HCT116 (cell line): ENCODE data around the gene PPM1B. TPM values are rescaled to one million over a fixed set of nuclear protein-coding genes. Genes with fewer than 3 reads are reported as not detected.

Source experiments
- ATAC-seq: fragments of 200-7000 bp; cut with Tn5 transposase; 2 replicates; pipeline ENCODE4 v1.9.1; 2020; ENCODE audit warnings: mild to moderate bottlenecking, moderate library complexity
- BruUV-seq: library from RNA; stranded (reverse); fragments of 400-500 nt; replicated peaks from 2 replicates; lab custom pipeline; 2021; lab: Mats Ljungman, UMichigan
- CTCF ChIA-PET: fragments of 300-600 bp; sonication (Branson Sonifier 250); formaldehyde crosslinking; loops from one replicate; lab custom pipeline; 2021; ENCODE audit warnings: antibody characterized with exemption; lab: Charles Lee
- POLR2A ChIA-PET: fragments of 300-600, 350-600 bp; sonication (Branson Sonifier 250); formaldehyde crosslinking; loops from one replicate; lab custom pipeline; 2021; ENCODE audit warnings: antibody characterized with exemption; lab: Charles Lee
- RAD21 ChIA-PET, 2 experiments: fragments of 300-600 bp; sonication (Branson Sonifier 250); formaldehyde crosslinking; loops; one replicate each; lab custom pipeline; 2023; ENCODE audit warnings: low total read pairs in 2 of 2; ENCODE audit not compliant: uncharacterized antibody in 2 of 2, unreplicated experiment in 2 of 2, low non-redundant PET in 1 of 2; lab: Charles Lee
- DNase-seq: peaks from one replicate; pipeline ENCODE4 v3.0.0-alpha.2; 2010; ENCODE audit warnings: low read depth, low spot score
- H2AFZ ChIP-seq: fragments of 200-600 bp; shearing (Covaris generic), sonication (generic); 2 replicates; pipeline ENCODE4 v1.6.1; 2017; ENCODE audit warnings: low read depth, mixed run types, mixed read lengths, antibody characterized with exemption, low read length; ENCODE audit not compliant: poor library complexity, severe bottlenecking
- H3K27ac ChIP-seq: 2 replicates; pipeline ENCODE4 v1.5.1; 2012; ENCODE audit warnings: low read depth, low read length
- H3K27me3 ChIP-seq: fragments of 200-600 bp; sonication (generic); 2 replicates; pipeline ENCODE4 v1.6.1; 2016; ENCODE audit warnings: mixed run types, low read length, mixed read lengths; ENCODE audit not compliant: insufficient read depth
- H3K36me3 ChIP-seq, 2 experiments: fragments of 200-500 bp in 1 of 2; fragments of 200-600 bp in 1 of 2; sonication (Bioruptor generic) in 1 of 2; sonication (generic) in 1 of 2; 2 replicates each; pipeline versions ENCODE4 v1.5.1 to v1.6.1; 2014 to 2016; ENCODE audit warnings: low read length in 2 of 2, inconsistent platforms in 1 of 2, mixed read lengths in 1 of 2, mixed run types in 1 of 2; ENCODE audit not compliant: insufficient read depth in 2 of 2, control insufficient read depth in 1 of 2
- H3K4me1 ChIP-seq, 2 experiments: fragments of 200-600 bp in 1 of 2; sonication (generic) in 1 of 2; 2 replicates each; pipeline versions ENCODE4 v1.5.1 to v1.6.1; 2012 to 2017; ENCODE audit warnings: low read length in 2 of 2, inconsistent platforms in 1 of 2, mild to moderate bottlenecking in 1 of 2, mixed read lengths in 1 of 2, mixed run types in 1 of 2, moderate library complexity in 1 of 2; ENCODE audit not compliant: insufficient read depth in 2 of 2, control insufficient read depth in 1 of 2
- H3K4me2 ChIP-seq: fragments of 200-600 bp; sonication (generic); 2 replicates; pipeline ENCODE4 v1.6.1; 2017; ENCODE audit warnings: mixed run types, low read length, mixed read lengths
- H3K4me3 ChIP-seq, 2 experiments: fragments of 200-600 bp in 1 of 2; sonication (generic) in 1 of 2; replicated peaks in 1 of 2; 2 replicates each; pipeline ENCODE4 v1.5.1; 2011 to 2016; ENCODE audit warnings: low read length in 2 of 2, control low read depth in 1 of 2, low read depth in 1 of 2, mild to moderate bottlenecking in 1 of 2, mixed read lengths in 1 of 2, mixed run types in 1 of 2
- H3K79me2 ChIP-seq: fragments of 200-600 bp; sonication (generic); 2 replicates; pipeline ENCODE4 v1.6.1; 2017; ENCODE audit warnings: mild to moderate bottlenecking, mixed run types, low read length, moderate library complexity, mixed read lengths; ENCODE audit not compliant: insufficient read depth
- H3K9ac ChIP-seq: fragments of 200-600 bp; sonication (generic); 2 replicates; pipeline ENCODE4 v1.6.1; 2016; ENCODE audit warnings: low read length, mixed read lengths
- H3K9me2 ChIP-seq: fragments of 200-600 bp; sonication (generic), shearing (Covaris generic); 2 replicates; pipeline ENCODE4 v1.6.1; 2017; ENCODE audit warnings: mixed run types, mild to moderate bottlenecking, moderate library complexity; ENCODE audit not compliant: insufficient read depth
- H3K9me3 ChIP-seq, 2 experiments: fragments of 200-500 bp in 1 of 2; fragments of 200-600 bp in 1 of 2; sonication (Bioruptor generic) in 1 of 2; sonication (generic) in 1 of 2; 2 replicates each; pipeline ENCODE4 v1.6.1; 2014 to 2017; ENCODE audit warnings: low read length in 2 of 2, mixed read lengths in 2 of 2, inconsistent platforms in 1 of 2, low read depth in 1 of 2, mild to moderate bottlenecking in 1 of 2, mixed run types in 1 of 2, moderate library complexity in 1 of 2; ENCODE audit not compliant: control insufficient read depth in 1 of 2, insufficient read depth in 1 of 2
- H4K20me1 ChIP-seq: fragments of 200-600 bp; sonication (generic), shearing (Covaris generic); 2 replicates; pipeline ENCODE4 v1.6.1; 2017; ENCODE audit warnings: mixed run types, mild to moderate bottlenecking, moderate library complexity; ENCODE audit not compliant: insufficient read depth
- CEBPB ChIP-seq: IDR thresholded peaks from 2 replicates; pipeline ENCODE4 v1.6.1; 2012; ENCODE audit warnings: low read depth
- EGR1 ChIP-seq: IDR thresholded peaks from 2 replicates; pipeline ENCODE4 v1.6.1; 2012; ENCODE audit warnings: low read depth
- ELF1 ChIP-seq: IDR thresholded peaks from 2 replicates; pipeline ENCODE4 v1.6.1; 2012; ENCODE audit warnings: low read depth, borderline replicate concordance
- EZH2 ChIP-seq: fragments of 200-600 bp; sonication (generic); IDR thresholded peaks from 2 replicates; pipeline ENCODE4 v1.6.1; 2017; ENCODE audit warnings: antibody characterized with exemption, mixed run types
- EZH2phosphoT487 ChIP-seq: fragments of 200-600 bp; IDR thresholded peaks from 2 replicates; pipeline ENCODE4 v1.6.1; 2018; ENCODE audit warnings: antibody characterized with exemption, borderline replicate concordance
- FOSL1 ChIP-seq: IDR thresholded peaks from 2 replicates; pipeline ENCODE4 v1.6.1; 2012; ENCODE audit warnings: low read depth
- JUND ChIP-seq: IDR thresholded peaks from 2 replicates; pipeline ENCODE4 v1.6.1; 2012
- POLR2A ChIP-seq: IDR thresholded peaks from 2 replicates; pipeline ENCODE4 v1.7.0; 2011; ENCODE audit warnings: borderline replicate concordance; ENCODE audit not compliant: insufficient read depth, insufficient read length; ENCODE audit errors: extremely low read depth
- POLR2AphosphoS5 ChIP-seq: IDR thresholded peaks from 2 replicates; pipeline ENCODE4 v1.6.1; 2011; ENCODE audit warnings: mild to moderate bottlenecking, low read depth, low read length, moderate library complexity
- SIN3A ChIP-seq: IDR thresholded peaks from 2 replicates; pipeline ENCODE4 v1.6.1; 2012; ENCODE audit warnings: low read depth
- SP1 ChIP-seq: IDR thresholded peaks from 2 replicates; pipeline ENCODE4 v1.6.1; 2012; ENCODE audit warnings: low read depth
- SRF ChIP-seq: IDR thresholded peaks from 2 replicates; pipeline ENCODE4 v1.6.1; 2012; ENCODE audit warnings: low read depth
- YY1 ChIP-seq: IDR thresholded peaks from 2 replicates; pipeline ENCODE4 v1.6.1; 2011; ENCODE audit warnings: low read length, low read depth, moderate library complexity, mild to moderate bottlenecking; ENCODE audit not compliant: insufficient replicate concordance; ENCODE audit errors: extremely low read depth
- ZFX ChIP-seq: fragments of 450-650 bp; IDR thresholded peaks from 2 replicates; pipeline ENCODE4 v1.6.1; 2017
- intact Hi-C: fragments of 100-400 bp; cut with micrococcal nuclease; formaldehyde crosslinking; loops from 2 replicates; pipeline ENCODE4 v1.10.0; 2022
- total RNA-seq: library from RNA; stranded (reverse); gene quantifications from one replicate; pipeline ENCODE4 v1.2.1, GENCODE V29; 2021; ENCODE audit not compliant: unreplicated experiment
- TF ChIP-seq, protein P1 (sequence below): IDR thresholded peaks from 2 replicates; pipeline ENCODE4 v1.6.1; 2012; ENCODE audit warnings: low read depth
- TF ChIP-seq, protein P2 (sequence below): IDR thresholded peaks from 2 replicates; pipeline ENCODE4 v1.6.1; 2011; ENCODE audit warnings: mild to moderate bottlenecking, low read length, moderate library complexity; ENCODE audit not compliant: insufficient replicate concordance; ENCODE audit errors: extremely low read depth
- TF ChIP-seq, protein P3 (sequence below): IDR thresholded peaks from 2 replicates; pipeline ENCODE4 v1.6.1; 2012
- TF ChIP-seq, protein P4 (sequence below), 3 experiments: fragments of 200-600 bp in 1 of 3; sonication (generic) in 1 of 3; IDR thresholded peaks in 2 of 3; conservative IDR thresholded peaks in 1 of 3; 2 replicates each; pipeline ENCODE4 v1.5.1; 2012 to 2017; ENCODE audit warnings: low read depth in 2 of 3, low read length in 2 of 3, antibody characterized with exemption in 1 of 3, borderline replicate concordance in 1 of 3, control low read depth in 1 of 3, mild to moderate bottlenecking in 1 of 3, mixed read lengths in 1 of 3, mixed run types in 1 of 3, moderate library complexity in 1 of 3; ENCODE audit not compliant: insufficient read depth in 1 of 3
- TF ChIP-seq, protein P5 (sequence below): IDR thresholded peaks from 2 replicates; pipeline ENCODE4 v1.6.1; 2012

The PPM1B gene
- total RNA-seq, 1 experiment from 2014 or later: 36.9 TPM

DNA sequence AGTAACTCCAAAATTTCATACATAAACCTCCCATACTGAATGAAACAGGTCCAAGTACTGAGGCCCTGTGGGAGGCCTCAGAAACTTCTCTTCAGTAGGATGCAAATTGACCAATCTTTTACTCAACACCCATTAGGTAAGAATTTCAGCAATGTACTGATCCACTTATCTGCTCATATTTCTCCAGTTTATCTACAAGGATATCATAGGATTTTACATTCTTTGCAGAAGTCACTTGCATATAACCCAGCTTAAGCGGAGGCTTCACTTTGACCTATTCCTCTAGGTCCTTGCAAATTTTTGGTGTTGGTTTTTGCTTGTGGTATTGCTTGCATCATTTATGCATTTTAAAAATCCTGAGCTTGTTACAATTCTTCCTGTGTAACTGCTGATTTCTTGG is 77.8 kb downstream of the PPM1B start:
- no peak overlapping the region for H2AFZ ChIP-seq
- intact Hi-C loops: no loop called here
- H3K36me3 ChIP-seq: no peaks in the 10 kb centered on the region
- ATAC-seq (no peak), DNase-seq (no peak)
- H3K9me2 ChIP-seq: no peaks in the 10 kb centered on the region
- no peak overlapping the region for H3K9ac ChIP-seq
- no peaks in the 10 kb centered on the region for H3K27me3 ChIP-seq
- H4K20me1 ChIP-seq: no peaks in the 10 kb centered on the region
- no peaks in the 10 kb centered on the region for H3K9me3 ChIP-seq
- TF ChIP-seq ZFX: no peak
- TF ChIP-seq, protein P1, sequence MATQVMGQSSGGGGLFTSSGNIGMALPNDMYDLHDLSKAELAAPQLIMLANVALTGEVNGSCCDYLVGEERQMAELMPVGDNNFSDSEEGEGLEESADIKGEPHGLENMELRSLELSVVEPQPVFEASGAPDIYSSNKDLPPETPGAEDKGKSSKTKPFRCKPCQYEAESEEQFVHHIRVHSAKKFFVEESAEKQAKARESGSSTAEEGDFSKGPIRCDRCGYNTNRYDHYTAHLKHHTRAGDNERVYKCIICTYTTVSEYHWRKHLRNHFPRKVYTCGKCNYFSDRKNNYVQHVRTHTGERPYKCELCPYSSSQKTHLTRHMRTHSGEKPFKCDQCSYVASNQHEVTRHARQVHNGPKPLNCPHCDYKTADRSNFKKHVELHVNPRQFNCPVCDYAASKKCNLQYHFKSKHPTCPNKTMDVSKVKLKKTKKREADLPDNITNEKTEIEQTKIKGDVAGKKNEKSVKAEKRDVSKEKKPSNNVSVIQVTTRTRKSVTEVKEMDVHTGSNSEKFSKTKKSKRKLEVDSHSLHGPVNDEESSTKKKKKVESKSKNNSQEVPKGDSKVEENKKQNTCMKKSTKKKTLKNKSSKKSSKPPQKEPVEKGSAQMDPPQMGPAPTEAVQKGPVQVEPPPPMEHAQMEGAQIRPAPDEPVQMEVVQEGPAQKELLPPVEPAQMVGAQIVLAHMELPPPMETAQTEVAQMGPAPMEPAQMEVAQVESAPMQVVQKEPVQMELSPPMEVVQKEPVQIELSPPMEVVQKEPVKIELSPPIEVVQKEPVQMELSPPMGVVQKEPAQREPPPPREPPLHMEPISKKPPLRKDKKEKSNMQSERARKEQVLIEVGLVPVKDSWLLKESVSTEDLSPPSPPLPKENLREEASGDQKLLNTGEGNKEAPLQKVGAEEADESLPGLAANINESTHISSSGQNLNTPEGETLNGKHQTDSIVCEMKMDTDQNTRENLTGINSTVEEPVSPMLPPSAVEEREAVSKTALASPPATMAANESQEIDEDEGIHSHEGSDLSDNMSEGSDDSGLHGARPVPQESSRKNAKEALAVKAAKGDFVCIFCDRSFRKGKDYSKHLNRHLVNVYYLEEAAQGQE: no peak
- TF ChIP-seq ELF1: no peak
- no peak for TF ChIP-seq JUND
- no peak for TF ChIP-seq SP1
- TF ChIP-seq, protein P2, sequence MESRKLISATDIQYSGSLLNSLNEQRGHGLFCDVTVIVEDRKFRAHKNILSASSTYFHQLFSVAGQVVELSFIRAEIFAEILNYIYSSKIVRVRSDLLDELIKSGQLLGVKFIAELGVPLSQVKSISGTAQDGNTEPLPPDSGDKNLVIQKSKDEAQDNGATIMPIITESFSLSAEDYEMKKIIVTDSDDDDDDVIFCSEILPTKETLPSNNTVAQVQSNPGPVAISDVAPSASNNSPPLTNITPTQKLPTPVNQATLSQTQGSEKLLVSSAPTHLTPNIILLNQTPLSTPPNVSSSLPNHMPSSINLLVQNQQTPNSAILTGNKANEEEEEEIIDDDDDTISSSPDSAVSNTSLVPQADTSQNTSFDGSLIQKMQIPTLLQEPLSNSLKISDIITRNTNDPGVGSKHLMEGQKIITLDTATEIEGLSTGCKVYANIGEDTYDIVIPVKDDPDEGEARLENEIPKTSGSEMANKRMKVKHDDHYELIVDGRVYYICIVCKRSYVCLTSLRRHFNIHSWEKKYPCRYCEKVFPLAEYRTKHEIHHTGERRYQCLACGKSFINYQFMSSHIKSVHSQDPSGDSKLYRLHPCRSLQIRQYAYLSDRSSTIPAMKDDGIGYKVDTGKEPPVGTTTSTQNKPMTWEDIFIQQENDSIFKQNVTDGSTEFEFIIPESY: no peak
- no peak for TF ChIP-seq EGR1
- TF ChIP-seq YY1: no peak
- TF ChIP-seq EZH2phosphoT487: no peak
- TF ChIP-seq POLR2AphosphoS5: no peak
- TF ChIP-seq CEBPB: no peak
- TF ChIP-seq, protein P3, sequence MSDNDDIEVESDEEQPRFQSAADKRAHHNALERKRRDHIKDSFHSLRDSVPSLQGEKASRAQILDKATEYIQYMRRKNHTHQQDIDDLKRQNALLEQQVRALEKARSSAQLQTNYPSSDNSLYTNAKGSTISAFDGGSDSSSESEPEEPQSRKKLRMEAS: no peak
- no peak for TF ChIP-seq SIN3A
- no peak for TF ChIP-seq EZH2
- TF ChIP-seq SRF: no peak
- no peak for TF ChIP-seq POLR2A
- TF ChIP-seq, protein P4, sequence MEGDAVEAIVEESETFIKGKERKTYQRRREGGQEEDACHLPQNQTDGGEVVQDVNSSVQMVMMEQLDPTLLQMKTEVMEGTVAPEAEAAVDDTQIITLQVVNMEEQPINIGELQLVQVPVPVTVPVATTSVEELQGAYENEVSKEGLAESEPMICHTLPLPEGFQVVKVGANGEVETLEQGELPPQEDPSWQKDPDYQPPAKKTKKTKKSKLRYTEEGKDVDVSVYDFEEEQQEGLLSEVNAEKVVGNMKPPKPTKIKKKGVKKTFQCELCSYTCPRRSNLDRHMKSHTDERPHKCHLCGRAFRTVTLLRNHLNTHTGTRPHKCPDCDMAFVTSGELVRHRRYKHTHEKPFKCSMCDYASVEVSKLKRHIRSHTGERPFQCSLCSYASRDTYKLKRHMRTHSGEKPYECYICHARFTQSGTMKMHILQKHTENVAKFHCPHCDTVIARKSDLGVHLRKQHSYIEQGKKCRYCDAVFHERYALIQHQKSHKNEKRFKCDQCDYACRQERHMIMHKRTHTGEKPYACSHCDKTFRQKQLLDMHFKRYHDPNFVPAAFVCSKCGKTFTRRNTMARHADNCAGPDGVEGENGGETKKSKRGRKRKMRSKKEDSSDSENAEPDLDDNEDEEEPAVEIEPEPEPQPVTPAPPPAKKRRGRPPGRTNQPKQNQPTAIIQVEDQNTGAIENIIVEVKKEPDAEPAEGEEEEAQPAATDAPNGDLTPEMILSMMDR (IDR thresholded peaks at IDR 0.05 in 2 of 3, conservative IDR thresholded peaks at IDR 0.05 in 1 of 3; ENCODE audit: borderline replicate concordance in 1 of 3, insufficient read depth in 1 of 3, low read depth in 2 of 3, low read length in 2 of 3): no peak
- TF ChIP-seq, protein P5, sequence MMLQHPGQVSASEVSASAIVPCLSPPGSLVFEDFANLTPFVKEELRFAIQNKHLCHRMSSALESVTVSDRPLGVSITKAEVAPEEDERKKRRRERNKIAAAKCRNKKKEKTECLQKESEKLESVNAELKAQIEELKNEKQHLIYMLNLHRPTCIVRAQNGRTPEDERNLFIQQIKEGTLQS: no peak
- no peak for TF ChIP-seq FOSL1
- H3K4me3 ChIP-seq: no peak overlapping the region
- CTCF ChIA-PET: interaction anchor here (1.4 kb wide), 1 partner anchor 735 kb away, joined by 3 read pairs; no protein-coding TSS in a partner anchor
- BruUV-seq: no TSS peak
- RAD21 ChIA-PET: no interaction called here
- POLR2A ChIA-PET: no interaction called here
- no peaks in the 10 kb centered on the region for H3K79me2 ChIP-seq
- peaks cover 0 to 4% of the 10 kb centered on the region in 2 experiments; a peak in 2 of 4 replicates for H3K4me1 ChIP-seq
- no peak overlapping the region for H3K4me2 ChIP-seq
- no peak overlapping the region for H3K27ac ChIP-seq
